Activated naive CD4-positive, alpha-beta T cell treated with anti-CD3 and anti-CD28 coated beads, Interleukin-2, amount 10 ng/mL, durations not matched to agents 7 days and 5 days (primary cell): Measurements from ENCODE around the gene SERPINB2.
A peak's percentile ranks its signal among the peaks of the same experiment; 100 is the strongest.
"Not testable (repeated sequence)": the region's sequence is repeated elsewhere in the genome, so short reads cannot be mapped to it uniquely, and the experiment has no call there.

Experiments used
- CTCF ChIA-PET: fragments of 350-600 bp; sonication (Branson Sonifier 250); formaldehyde crosslinking; loops from one replicate; lab custom pipeline; 2021; ENCODE audit warnings: antibody characterized with exemption; lab: Charles Lee
- DNase-seq: peaks from one replicate; pipeline ENCODE4 v3.0.0-alpha.2; 2020
- H3K27ac Mint-ChIP-seq: one replicate; pipeline ENCODE4 v1.8.0; 2021; ENCODE audit warnings: mild to moderate bottlenecking, moderate library complexity, mixed read lengths
- H3K27me3 Mint-ChIP-seq: one replicate; pipeline ENCODE4 v1.8.0; 2021; ENCODE audit warnings: mild to moderate bottlenecking, mixed read lengths
- H3K36me3 Mint-ChIP-seq: one replicate; pipeline ENCODE4 v1.8.0; 2021; ENCODE audit warnings: mixed read lengths
- H3K4me1 Mint-ChIP-seq: one replicate; pipeline ENCODE4 v1.8.0; 2021; ENCODE audit warnings: mixed read lengths
- H3K4me3 Mint-ChIP-seq: one replicate; pipeline ENCODE4 v1.8.0; 2021; ENCODE audit warnings: mild to moderate bottlenecking, moderate library complexity, mixed read lengths
- H3K9me3 Mint-ChIP-seq: one replicate; pipeline ENCODE4 v1.8.0; 2021; ENCODE audit warnings: mixed read lengths

The SERPINB2 gene

GRCh38 chr18:63936156-63936931 is 48.8 kb downstream of the SERPINB2 start:
- peak overlapping the region; percentile 58 for H3K4me3 Mint-ChIP-seq
- H3K27me3 Mint-ChIP-seq: peaks cover 8% of the 10 kb centered on the region
- CTCF ChIA-PET: interaction anchor here (0.6 to 3.6 kb wide), 24 partner anchors 8 to 1166 kb away, joined by 3 to 25 read pairs (median 4); no protein-coding TSS in a partner anchor
- H3K9me3 Mint-ChIP-seq: no peaks in the 10 kb centered on the region
- no peak overlapping the region for H3K27ac Mint-ChIP-seq
- DNase-seq: peak; percentile 75
- no peaks in the 10 kb centered on the region for H3K36me3 Mint-ChIP-seq
- peaks cover 3% of the 10 kb centered on the region for H3K4me1 Mint-ChIP-seq

- H3K36me3 Mint-ChIP-seq: no peaks in the 10 kb centered on the region
- H3K27ac Mint-ChIP-seq: no peak overlapping the region
- peaks cover 8% of the 10 kb centered on the region for H3K27me3 Mint-ChIP-seq
- CTCF ChIA-PET: interaction anchor here (0.8 to 3.6 kb wide), 15 partner anchors 11 to 422 kb away, joined by 3 to 25 read pairs (median 5); no protein-coding TSS in a partner anchor
- H3K4me1 Mint-ChIP-seq: peaks cover 3% of the 10 kb centered on the region
- H3K4me3 Mint-ChIP-seq: no peak overlapping the region
- DNase-seq: no peak
- H3K9me3 Mint-ChIP-seq: no peaks in the 10 kb centered on the region
Measured at GRCh38 chr18:63936932-63937393, 49.5 kb downstream of the SERPINB2 start.

- peaks cover 3% of the 10 kb centered on the region for H3K4me1 Mint-ChIP-seq
- H3K9me3 Mint-ChIP-seq: no peaks in the 10 kb centered on the region
- H3K27me3 Mint-ChIP-seq: peaks cover 2% of the 10 kb centered on the region
- CTCF ChIA-PET: no interaction called here
- H3K36me3 Mint-ChIP-seq: no peaks in the 10 kb centered on the region
- DNase-seq: no peak
- H3K4me3 Mint-ChIP-seq: no peak overlapping the region
- H3K27ac Mint-ChIP-seq: no peak overlapping the region
Measured at GRCh38 chr18:63940008-63940407, 52.5 kb downstream of the SERPINB2 start.

GRCh38 chr18:63940543-63941050 is 53.1 kb downstream of the SERPINB2 start:
- DNase-seq, H3K4me1 Mint-ChIP-seq, H3K27me3 Mint-ChIP-seq, H3K27ac Mint-ChIP-seq, CTCF ChIA-PET, H3K4me3 Mint-ChIP-seq, H3K36me3 Mint-ChIP-seq, H3K9me3 Mint-ChIP-seq: not testable (repeated sequence)

- CTCF ChIA-PET: interaction anchor here (1.0 to 2.1 kb wide), 2 partner anchors 11 to 17 kb away, joined by 3 to 6 read pairs; no protein-coding TSS in a partner anchor
- peaks cover 27% of the 10 kb centered on the region for H3K4me1 Mint-ChIP-seq
- H3K36me3 Mint-ChIP-seq: no peaks in the 10 kb centered on the region
- no peaks in the 10 kb centered on the region for H3K9me3 Mint-ChIP-seq
- peaks cover 6% of the 10 kb centered on the region for H3K27me3 Mint-ChIP-seq
- no peak for DNase-seq
- no peak overlapping the region for H3K4me3 Mint-ChIP-seq
- no peak overlapping the region for H3K27ac Mint-ChIP-seq
Measured at GRCh38 chr18:63947051-63947790, 59.7 kb downstream of the SERPINB2 start.

GRCh38 chr18:63949068-63949737 is 61.7 kb downstream of the SERPINB2 start, which contains the start of gene HMSD:
Gene HMSD (plus strand): TSS chr18:63949301. CDS start chr18:63953456, 4,155 bp downstream.
- Mint-ChIP-seq H3K36me3 (no peaks in the 10 kb centered on the region), H3K27me3 (peaks cover 6% of the 10 kb centered on the region), H3K4me1 (peaks cover 27% of the 10 kb centered on the region), H3K4me3 (peak within 1 kb of the TSS; percentile 18), H3K9me3 (no peaks in the 10 kb centered on the region), H3K27ac (no peak within 1 kb of the TSS)
- CTCF ChIA-PET: interaction anchor here (1.6 kb wide), 1 partner anchor 26 kb away, joined by 5 read pairs; no protein-coding TSS in a partner anchor
- peak; percentile 58 for DNase-seq

- Mint-ChIP-seq H3K27ac (no peak overlapping the region), H3K36me3 (no peaks in the 10 kb centered on the region), H3K4me3 (no peak overlapping the region), H3K4me1 (peaks cover 27% of the 10 kb centered on the region), H3K9me3 (no peaks in the 10 kb centered on the region), H3K27me3 (peaks cover 9% of the 10 kb centered on the region)
- CTCF ChIA-PET: interaction anchor here (0.6 to 1.3 kb wide), 3 partner anchors 12 to 218 kb away, joined by 5 to 11 read pairs (median 6); no protein-coding TSS in a partner anchor
- no peak for DNase-seq
Measured at GRCh38 chr18:63951302-63951705, 63.8 kb downstream of the SERPINB2 start.
